Breast epithelium (tissue), 3 donors: ENCODE data around the gene LPAR2.

Experiments used
- CTCF ChIP-seq, 3 donors: fragments of 450-650 bp; IDR thresholded peaks; one replicate each; pipeline ENCODE4 v1.5.1; 2016 to 2017; ENCODE audit warnings: antibody characterized with exemption in 3 of 3, mild to moderate bottlenecking in 3 of 3, moderate library complexity in 3 of 3
- POLR2A ChIP-seq: fragments of 450-650 bp; IDR thresholded peaks from one replicate; pipeline ENCODE4 v1.6.1; 2016; ENCODE audit warnings: antibody characterized with exemption, mild to moderate bottlenecking, moderate library complexity

GRCh38 chr19:19591133-19591825 lies 36.7 kb downstream of the LPAR2 start:
- TF ChIP-seq POLR2A (no peak), CTCF (IDR thresholded peaks at IDR 0.05) (no peak)
